Lower leg skin (tissue), 3 donors: ENCODE data around the gene COQ9.

ENCODE experiments used
- CTCF ChIP-seq, 3 donors: fragments of 450-650 bp; IDR thresholded peaks; one replicate each; pipeline ENCODE4 v1.5.1; 2016; ENCODE audit warnings: antibody characterized with exemption in 3 of 3, mild to moderate bottlenecking in 3 of 3, moderate library complexity in 2 of 3
- POLR2A ChIP-seq, 2 donors: fragments of 450-650 bp; IDR thresholded peaks; one replicate each; pipeline ENCODE4 v1.6.1; 2016 to 2017; ENCODE audit warnings: antibody characterized with exemption in 2 of 2, mild to moderate bottlenecking in 1 of 2, moderate library complexity in 1 of 2

- TF ChIP-seq CTCF (IDR thresholded peaks at IDR 0.05), result no peak
- no peak for TF ChIP-seq POLR2A (IDR thresholded peaks at IDR 0.05)
Observed at GRCh38 chr16:57484515-57485005, 37.3 kb downstream of the COQ9 start.
